OCI-LY1 (cell line): ENCODE data around the gene HOXB4.
"Not testable (repeated sequence)": the region's sequence is repeated elsewhere in the genome, so short reads cannot be mapped to it uniquely, and the experiment has no call there.

ENCODE experiments used
- H2AFZ ChIP-seq: fragments of 200-600 bp; sonication (generic), shearing (Covaris generic); 2 replicates; pipeline ENCODE4 v1.6.0; 2014; ENCODE audit warnings: antibody characterized with exemption, mild to moderate bottlenecking, low read length
- H3F3A ChIP-seq: fragments of 200-600 bp; sonication (generic), shearing (Covaris generic); 2 replicates; pipeline ENCODE4 v1.6.0; 2014; ENCODE audit warnings: mild to moderate bottlenecking, antibody characterized with exemption, low read length, moderate library complexity; ENCODE audit not compliant: insufficient read depth
- H3K27ac ChIP-seq: fragments of 200-600 bp; sonication (generic); 2 replicates; pipeline ENCODE4 v1.5.1; 2014; ENCODE audit warnings: low read length, mixed run types, mild to moderate bottlenecking, low read depth; ENCODE audit not compliant: poor library complexity, severe bottlenecking
- H3K27me3 ChIP-seq: fragments of 200-600 bp; sonication (generic); 2 replicates; pipeline ENCODE4 v1.6.0; 2014; ENCODE audit warnings: antibody characterized with exemption, mild to moderate bottlenecking, low read length, moderate library complexity; ENCODE audit not compliant: insufficient read depth
- H3K36me3 ChIP-seq: fragments of 200-600 bp; sonication (generic); 2 replicates; pipeline ENCODE4 v1.6.1; 2014; ENCODE audit warnings: mild to moderate bottlenecking, antibody characterized with exemption, low read length, moderate library complexity, mixed read lengths; ENCODE audit not compliant: insufficient read depth
- H3K4me1 ChIP-seq: fragments of 200-600 bp; sonication (generic); 2 replicates; pipeline ENCODE4 v1.5.1; 2014; ENCODE audit warnings: mild to moderate bottlenecking, low read length, moderate library complexity; ENCODE audit not compliant: insufficient read depth, severe bottlenecking
- H3K4me2 ChIP-seq: fragments of 200-600 bp; sonication (generic), shearing (Covaris generic); 2 replicates; pipeline ENCODE4 v1.6.1; 2014; ENCODE audit warnings: low read length
- H3K4me3 ChIP-seq: fragments of 200-600 bp; sonication (generic); 2 replicates; pipeline ENCODE4 v1.5.1; 2014; ENCODE audit warnings: low read length, low read depth, mild to moderate bottlenecking, mixed read lengths; ENCODE audit not compliant: poor library complexity, severe bottlenecking
- H3K79me2 ChIP-seq: fragments of 200-600 bp; shearing (Covaris generic); 2 replicates; pipeline ENCODE4 v1.6.1; 2016; ENCODE audit warnings: mixed run types, low read length, mixed read lengths; ENCODE audit not compliant: insufficient read depth
- H3K9ac ChIP-seq: fragments of 200-600 bp; sonication (generic), shearing (Covaris generic); 2 replicates; pipeline ENCODE4 v1.6.1; 2014; ENCODE audit warnings: mild to moderate bottlenecking, low read length, mixed read lengths
- H3K9me2 ChIP-seq: fragments of 200-600 bp; sonication (generic), shearing (Covaris generic); 2 replicates; pipeline ENCODE4 v1.6.1; 2014; ENCODE audit warnings: low read depth, mild to moderate bottlenecking, low read length, mixed read lengths
- H3K9me3 ChIP-seq: fragments of 200-600 bp; shearing (Covaris generic); 2 replicates; pipeline ENCODE4 v1.6.1; 2014; ENCODE audit warnings: low read length, mixed read lengths
- H4K20me1 ChIP-seq: fragments of 200-600 bp; sonication (generic), shearing (Covaris generic); 2 replicates; pipeline ENCODE4 v1.6.0; 2016; ENCODE audit warnings: mild to moderate bottlenecking, low read length; ENCODE audit not compliant: insufficient read depth
- EZH2 ChIP-seq: fragments of 200-600 bp; sonication (generic), shearing (Covaris generic); IDR thresholded peaks from 2 replicates; pipeline ENCODE4 v1.8.0; 2017; ENCODE audit warnings: borderline replicate concordance, mixed run types, mild to moderate bottlenecking, antibody characterized with exemption, low read length, moderate library complexity, mixed read lengths
- TF ChIP-seq, protein P1 (sequence below): fragments of 200-600 bp; sonication (generic), shearing (Covaris generic); IDR thresholded peaks from 2 replicates; pipeline ENCODE4 v1.5.1; 2017; ENCODE audit warnings: mild to moderate bottlenecking, antibody characterized with exemption, low read length, moderate library complexity, mixed read lengths

The HOXB4 gene

DNA sequence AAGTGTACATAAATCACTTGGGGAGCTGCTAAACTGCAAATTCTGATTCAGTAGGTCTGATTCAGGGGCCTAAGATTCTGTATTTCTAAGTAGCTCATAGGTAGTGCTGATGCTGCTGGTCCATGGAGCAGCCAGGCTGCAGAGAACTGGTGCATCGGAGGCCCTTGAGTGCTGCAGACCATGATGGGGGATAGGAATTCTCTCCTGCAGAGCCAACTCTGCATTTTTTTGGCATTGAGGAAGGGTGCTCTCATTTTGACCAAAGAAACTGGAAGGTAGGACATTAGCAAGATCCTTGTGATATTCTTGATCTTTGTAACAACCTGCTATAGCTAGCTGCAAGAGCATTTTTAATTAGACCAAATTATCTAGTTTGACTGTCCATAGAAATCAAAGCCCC lies 37.9 kb downstream of the HOXB4 start:
- H4K20me1 ChIP-seq: no peaks in the 10 kb centered on the region
- no peaks in the 10 kb centered on the region for H3K4me1 ChIP-seq
- H2AFZ ChIP-seq: no peak overlapping the region
- no peak overlapping the region for H3K27ac ChIP-seq
- no peaks in the 10 kb centered on the region for H3K9me2 ChIP-seq
- H3K4me2 ChIP-seq: no peak overlapping the region
- no peaks in the 10 kb centered on the region for H3F3A ChIP-seq
- H3K4me3 ChIP-seq: no peak overlapping the region
- H3K27me3 ChIP-seq: no peaks in the 10 kb centered on the region
- no peaks in the 10 kb centered on the region for H3K79me2 ChIP-seq
- H3K9ac ChIP-seq: no peak overlapping the region
- no peaks in the 10 kb centered on the region for H3K9me3 ChIP-seq
- H3K36me3 ChIP-seq: no peaks in the 10 kb centered on the region
- TF ChIP-seq, protein P1, sequence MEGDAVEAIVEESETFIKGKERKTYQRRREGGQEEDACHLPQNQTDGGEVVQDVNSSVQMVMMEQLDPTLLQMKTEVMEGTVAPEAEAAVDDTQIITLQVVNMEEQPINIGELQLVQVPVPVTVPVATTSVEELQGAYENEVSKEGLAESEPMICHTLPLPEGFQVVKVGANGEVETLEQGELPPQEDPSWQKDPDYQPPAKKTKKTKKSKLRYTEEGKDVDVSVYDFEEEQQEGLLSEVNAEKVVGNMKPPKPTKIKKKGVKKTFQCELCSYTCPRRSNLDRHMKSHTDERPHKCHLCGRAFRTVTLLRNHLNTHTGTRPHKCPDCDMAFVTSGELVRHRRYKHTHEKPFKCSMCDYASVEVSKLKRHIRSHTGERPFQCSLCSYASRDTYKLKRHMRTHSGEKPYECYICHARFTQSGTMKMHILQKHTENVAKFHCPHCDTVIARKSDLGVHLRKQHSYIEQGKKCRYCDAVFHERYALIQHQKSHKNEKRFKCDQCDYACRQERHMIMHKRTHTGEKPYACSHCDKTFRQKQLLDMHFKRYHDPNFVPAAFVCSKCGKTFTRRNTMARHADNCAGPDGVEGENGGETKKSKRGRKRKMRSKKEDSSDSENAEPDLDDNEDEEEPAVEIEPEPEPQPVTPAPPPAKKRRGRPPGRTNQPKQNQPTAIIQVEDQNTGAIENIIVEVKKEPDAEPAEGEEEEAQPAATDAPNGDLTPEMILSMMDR: no peak
- no peak for TF ChIP-seq EZH2

GRCh38 chr17:48539177-48539576 lies 39.0 kb downstream of the HOXB4 start:
- no peaks in the 10 kb centered on the region for H3K9me2 ChIP-seq
- no peak overlapping the region for H3K4me3 ChIP-seq
- H2AFZ ChIP-seq: no peak overlapping the region
- no peaks in the 10 kb centered on the region for H4K20me1 ChIP-seq
- TF ChIP-seq EZH2: no peak
- TF ChIP-seq, protein P1: no peak
- no peaks in the 10 kb centered on the region for H3K4me1 ChIP-seq
- H3K79me2 ChIP-seq: no peaks in the 10 kb centered on the region
- H3K4me2 ChIP-seq: no peak overlapping the region
- no peak overlapping the region for H3K27ac ChIP-seq
- H3F3A ChIP-seq: no peaks in the 10 kb centered on the region
- no peaks in the 10 kb centered on the region for H3K36me3 ChIP-seq
- no peak overlapping the region for H3K9ac ChIP-seq
- no peaks in the 10 kb centered on the region for H3K27me3 ChIP-seq
- no peaks in the 10 kb centered on the region for H3K9me3 ChIP-seq

- TF ChIP-seq, protein P1: no peak
- no peak for TF ChIP-seq EZH2
- no peak overlapping the region for H3K4me3 ChIP-seq
- no peaks in the 10 kb centered on the region for H3F3A ChIP-seq
- H3K9ac ChIP-seq: no peak overlapping the region
- H3K36me3 ChIP-seq: no peaks in the 10 kb centered on the region
- no peaks in the 10 kb centered on the region for H3K79me2 ChIP-seq
- H3K4me1 ChIP-seq: no peaks in the 10 kb centered on the region
- no peak overlapping the region for H2AFZ ChIP-seq
- no peaks in the 10 kb centered on the region for H3K9me2 ChIP-seq
- H3K4me2 ChIP-seq: no peak overlapping the region
- no peak overlapping the region for H3K27ac ChIP-seq
- no peaks in the 10 kb centered on the region for H3K9me3 ChIP-seq
- no peaks in the 10 kb centered on the region for H3K27me3 ChIP-seq
- H4K20me1 ChIP-seq: no peaks in the 10 kb centered on the region
Measured at GRCh38 chr17:48537316-48537715, 40.8 kb downstream of the HOXB4 start.

GRCh38 chr17:48535793-48536559 lies 42.2 kb downstream of the HOXB4 start:
- not testable (repeated sequence) for H3K9ac ChIP-seq, H3F3A ChIP-seq, H3K4me1 ChIP-seq, H4K20me1 ChIP-seq, H2AFZ ChIP-seq, H3K9me2 ChIP-seq, H3K9me3 ChIP-seq, H3K36me3 ChIP-seq, H3K27ac ChIP-seq, H3K4me2 ChIP-seq, H3K27me3 ChIP-seq, H3K4me3 ChIP-seq, H3K79me2 ChIP-seq
